NT2/D1 (cell line): ENCODE results near the gene IFNE.

Experiments
- DNase-seq: peaks from one replicate; pipeline ENCODE4 v3.0.0-alpha.2; 2011; ENCODE audit warnings: low read depth, low spot score
- H3K27me3 ChIP-seq: 2 replicates; pipeline ENCODE4 v1.6.0; 2011; ENCODE audit warnings: mild to moderate bottlenecking; ENCODE audit not compliant: insufficient read length, insufficient read depth
- H3K36me3 ChIP-seq: 2 replicates; pipeline ENCODE4 v1.6.1; 2011; ENCODE audit warnings: mild to moderate bottlenecking, low read length, mixed read lengths; ENCODE audit not compliant: insufficient read depth, insufficient read length
- H3K4me1 ChIP-seq: 2 replicates; pipeline ENCODE4 v1.5.1; 2011; ENCODE audit not compliant: insufficient read depth, insufficient read length
- H3K4me3 ChIP-seq: 2 replicates; pipeline ENCODE4 v1.5.1; 2011; ENCODE audit warnings: low read depth; ENCODE audit not compliant: insufficient read length
- H3K9ac ChIP-seq: 2 replicates; pipeline ENCODE4 v1.6.0; 2011; ENCODE audit warnings: low read depth; ENCODE audit not compliant: insufficient read length
- H3K9me3 ChIP-seq: 2 replicates; pipeline ENCODE4 v1.5.1; 2011; ENCODE audit warnings: mild to moderate bottlenecking, low read length; ENCODE audit not compliant: insufficient read depth
- SUZ12 ChIP-seq: IDR thresholded peaks from 2 replicates; pipeline ENCODE4 v1.6.1; 2011; ENCODE audit not compliant: insufficient read length, insufficient read depth; ENCODE audit errors: extremely low read depth
- YY1 ChIP-seq: IDR thresholded peaks from 2 replicates; pipeline ENCODE4 v1.6.1; 2011; ENCODE audit not compliant: insufficient read length, insufficient read depth
- ZNF274 ChIP-seq: IDR thresholded peaks from 2 replicates; pipeline ENCODE4 v1.6.1; 2011; ENCODE audit warnings: mild to moderate bottlenecking, low read depth, low read length

The IFNE gene

DNA sequence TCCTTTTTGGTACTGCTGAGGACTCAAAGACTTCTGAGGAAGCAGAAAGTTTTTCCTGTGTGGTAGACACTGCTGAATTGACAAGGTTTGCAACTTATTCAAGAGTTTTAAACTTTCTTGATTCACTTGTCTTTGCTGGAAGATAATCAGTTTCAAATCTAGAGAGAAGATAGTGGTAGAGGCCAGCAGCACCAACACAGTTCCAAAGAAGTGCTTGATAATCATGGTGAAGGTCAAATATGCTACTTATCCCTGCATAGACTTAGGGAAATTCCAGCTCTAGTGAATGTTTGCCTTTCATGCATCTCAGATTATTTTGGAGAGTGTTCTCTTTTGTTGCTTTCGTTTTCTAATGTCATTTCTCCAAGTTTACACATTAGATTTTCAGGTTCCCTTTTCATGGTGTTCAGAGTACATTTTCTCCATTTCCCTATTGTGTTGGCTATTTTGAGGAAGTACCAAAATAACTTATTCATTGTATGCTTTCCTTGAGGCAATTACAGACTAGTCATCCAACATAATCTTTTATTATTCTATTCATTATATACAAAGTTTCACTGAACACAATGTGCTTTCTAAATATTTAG, 550 bp downstream of the IFNE start:
- TF ChIP-seq ZNF274 (no peak), SUZ12 (no peak), YY1 (no peak)
- Histone ChIP-seq H3K9ac (no peak overlapping the region), H3K4me1 (no peaks in the 10 kb centered on the region), H3K4me3 (no peak overlapping the region), H3K36me3 (no peaks in the 10 kb centered on the region), H3K27me3 (no peaks in the 10 kb centered on the region), H3K9me3 (no peaks in the 10 kb centered on the region)
- no peak for DNase-seq

DNA sequence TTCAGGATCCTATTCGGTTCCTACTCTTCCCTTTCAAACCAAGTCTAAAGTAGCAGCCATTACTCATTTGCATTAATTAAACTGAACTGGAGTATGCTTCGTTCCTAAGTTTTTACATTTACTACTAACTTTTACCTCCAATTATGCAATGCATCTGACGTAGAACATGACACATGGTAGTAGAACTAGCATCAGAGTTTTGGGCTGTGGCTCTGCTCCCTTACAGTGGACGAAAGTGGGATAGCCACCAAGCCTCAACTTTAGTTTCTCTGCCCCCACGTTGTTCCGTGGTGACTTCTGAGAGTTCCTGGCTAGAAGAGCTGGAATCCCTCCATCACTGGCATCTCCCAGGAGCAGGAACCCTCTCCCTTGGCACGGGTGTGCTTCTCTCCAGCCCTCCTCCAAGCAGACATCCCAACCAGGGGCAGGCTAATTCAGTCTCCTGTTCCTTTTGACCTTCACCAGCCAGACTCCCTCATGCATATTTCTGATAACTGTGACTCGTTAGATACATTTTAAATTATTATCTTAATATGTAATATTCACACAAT, 2.9 kb downstream of the IFNE start:
- TF ChIP-seq SUZ12 = no peak
- no peak for TF ChIP-seq YY1
- TF ChIP-seq ZNF274 = no peak
- Histone ChIP-seq H3K4me3 (no peak overlapping the region), H3K36me3 (no peaks in the 10 kb centered on the region), H3K4me1 (no peaks in the 10 kb centered on the region), H3K9ac (no peak overlapping the region), H3K9me3 (no peaks in the 10 kb centered on the region), H3K27me3 (no peaks in the 10 kb centered on the region)
- no peak for DNase-seq

GRCh38 chr9:21477466-21477865, 4.6 kb downstream of the IFNE start:
- no peaks in the 10 kb centered on the region for H3K4me1 ChIP-seq
- H3K9me3 ChIP-seq = no peaks in the 10 kb centered on the region
- H3K36me3 ChIP-seq = no peaks in the 10 kb centered on the region

DNA sequence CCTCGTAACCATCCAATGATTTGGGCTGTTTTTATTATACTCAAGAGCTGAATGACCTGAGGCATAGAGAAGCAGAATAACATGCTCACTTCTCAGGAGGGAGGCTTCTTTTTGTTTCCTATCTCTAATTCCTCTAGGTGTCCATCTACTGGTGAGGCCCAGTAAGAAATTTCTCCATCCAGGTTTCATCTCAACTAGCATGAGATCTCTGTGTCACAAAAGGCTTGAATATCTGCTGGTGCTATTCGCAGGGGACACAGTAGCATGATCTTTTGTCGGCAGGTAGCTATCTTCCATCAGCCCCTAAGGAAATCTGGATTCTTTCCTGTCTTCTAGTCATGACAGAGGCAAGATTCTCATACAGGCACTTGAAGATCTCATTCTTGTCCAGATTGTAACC, 8.9 kb downstream of the IFNE start:
- DNase-seq = no peak
- Histone ChIP-seq H3K4me1 (no peaks in the 10 kb centered on the region), H3K27me3 (no peaks in the 10 kb centered on the region), H3K9me3 (no peaks in the 10 kb centered on the region), H3K4me3 (no peak overlapping the region), H3K9ac (no peak overlapping the region), H3K36me3 (no peaks in the 10 kb centered on the region)
- TF ChIP-seq YY1 = no peak
- no peak for TF ChIP-seq SUZ12
- no peak for TF ChIP-seq ZNF274

More at GRCh38 chr9:21477466-21477865, 4.6 kb downstream of the IFNE start:
- no peaks in the 10 kb centered on the region for H3K27me3 ChIP-seq
- no peak for TF ChIP-seq YY1
- no peak for TF ChIP-seq SUZ12
- TF ChIP-seq ZNF274 = no peak
- no peak for DNase-seq
- H3K4me3 ChIP-seq = no peak overlapping the region
- no peak overlapping the region for H3K9ac ChIP-seq

GRCh38 chr9:21470126-21470525, 12.0 kb downstream of the IFNE start:
- DNase-seq = no peak
- no peak for TF ChIP-seq SUZ12
- TF ChIP-seq YY1 = no peak
- no peak for TF ChIP-seq ZNF274
- no peaks in the 10 kb centered on the region for H3K27me3 ChIP-seq
- H3K36me3 ChIP-seq = no peaks in the 10 kb centered on the region
- H3K9me3 ChIP-seq = no peaks in the 10 kb centered on the region
- H3K4me3 ChIP-seq = no peak overlapping the region
- H3K4me1 ChIP-seq = no peaks in the 10 kb centered on the region
- H3K9ac ChIP-seq = no peak overlapping the region

DNA sequence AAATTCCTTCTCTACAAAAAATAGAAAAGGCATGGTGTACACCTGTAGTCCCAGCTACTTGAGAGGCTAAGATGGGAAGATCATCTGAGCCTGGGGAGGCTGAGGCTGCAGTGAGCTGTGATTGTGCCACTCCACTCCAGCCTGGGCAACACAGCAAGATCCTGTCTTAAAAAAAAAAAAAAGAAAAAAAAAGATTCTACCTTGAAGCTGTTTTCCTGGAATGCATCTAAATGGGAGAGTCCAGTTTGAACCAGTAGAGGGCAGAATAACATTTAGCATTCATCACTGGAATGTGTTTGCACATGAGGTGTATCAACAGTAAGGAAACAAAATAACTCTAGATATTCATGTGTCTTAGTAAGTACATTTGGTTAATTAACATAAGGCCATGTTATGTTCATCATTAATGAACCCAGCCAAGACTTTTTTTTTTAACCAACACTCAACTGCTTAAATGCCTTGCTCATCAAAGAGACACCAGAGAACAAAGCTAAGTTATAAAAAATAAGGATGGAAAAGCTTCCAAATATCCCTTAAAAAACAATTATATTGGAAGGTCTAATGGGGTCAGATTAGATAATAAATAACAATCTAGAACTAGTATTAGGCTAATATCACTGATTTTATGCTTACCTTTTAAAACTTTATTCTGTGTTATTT, 16.1 kb downstream of the IFNE start:
- Histone ChIP-seq H3K9me3 (peaks cover 21% of the 10 kb centered on the region), H3K9ac (no peak overlapping the region), H3K27me3 (no peaks in the 10 kb centered on the region), H3K4me3 (no peak overlapping the region), H3K4me1 (no peaks in the 10 kb centered on the region), H3K36me3 (no peaks in the 10 kb centered on the region)
- peak; percentile 69 for DNase-seq
- no peak for TF ChIP-seq YY1
- no peak for TF ChIP-seq SUZ12
- no peak for TF ChIP-seq ZNF274

DNA sequence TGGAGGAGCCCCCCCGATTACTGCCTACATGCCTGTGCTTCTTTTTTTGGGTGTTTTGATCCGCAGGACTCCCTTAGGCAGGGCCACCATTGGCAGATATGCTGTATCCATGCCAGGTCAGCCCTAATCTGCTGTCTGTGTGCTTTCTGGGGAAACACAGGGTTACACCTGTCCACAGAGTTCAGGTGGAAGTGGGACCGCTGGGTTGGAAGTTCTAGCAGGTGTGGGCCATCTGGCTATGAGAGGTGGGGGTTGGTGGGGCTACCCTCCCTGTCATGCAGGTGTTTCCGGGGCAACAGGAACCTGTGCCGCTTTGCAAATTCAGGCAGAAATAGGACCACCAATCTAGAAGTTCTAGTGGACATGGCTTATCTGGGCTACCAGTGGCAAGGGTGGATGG, 17.0 kb downstream of the IFNE start:
- Histone ChIP-seq H3K4me3 (no peak overlapping the region), H3K4me1 (no peaks in the 10 kb centered on the region), H3K36me3 (no peaks in the 10 kb centered on the region), H3K9me3 (peaks cover 21% of the 10 kb centered on the region), H3K9ac (no peak overlapping the region), H3K27me3 (no peaks in the 10 kb centered on the region)
- TF ChIP-seq SUZ12 = no peak
- TF ChIP-seq ZNF274 = no peak
- no peak for TF ChIP-seq YY1
- no peak for DNase-seq
